AG10803 (cell line): ENCODE measurements around the gene PACSIN1.

Source experiments
- DNase-seq: peaks from one replicate; pipeline ENCODE4 v3.0.0; 2010; ENCODE audit warnings: low read depth
- H3K4me3 ChIP-seq: 2 replicates; pipeline ENCODE4 v1.5.1; 2011; ENCODE audit warnings: mild to moderate bottlenecking, low read length, control low read depth
- CTCF ChIP-seq: conservative IDR thresholded peaks from 2 replicates; pipeline ENCODE4 v1.5.1; 2011; ENCODE audit warnings: mild to moderate bottlenecking, low read length, control low read depth, inconsistent platforms

The PACSIN1 gene

GRCh38 chr6:34514593-34515472, 49.0 kb downstream of the PACSIN1 start:
- TF ChIP-seq CTCF: no peak
- DNase-seq: peak; percentile 28

GRCh38 chr6:34515473-34516387, 49.9 kb downstream of the PACSIN1 start:
- no peak overlapping the region for H3K4me3 ChIP-seq
- no peak for DNase-seq
- no peak for TF ChIP-seq CTCF

More at GRCh38 chr6:34514593-34515472, 49.0 kb downstream of the PACSIN1 start:
- no peak overlapping the region for H3K4me3 ChIP-seq

GRCh38 chr6:34516391-34517324, 50.8 kb downstream of the PACSIN1 start:
- no peak for TF ChIP-seq CTCF
- no peak overlapping the region for H3K4me3 ChIP-seq
- no peak for DNase-seq

- DNase-seq: no peak
- no peak overlapping the region for H3K4me3 ChIP-seq
- TF ChIP-seq CTCF: no peak
These were observed 51.6 kb downstream of the PACSIN1 start for GRCh38 chr6:34517461-34517881.

GRCh38 chr6:34517966-34518365, 52.1 kb downstream of the PACSIN1 start:
- DNase-seq: no peak
- H3K4me3 ChIP-seq: no peak overlapping the region
- TF ChIP-seq CTCF: no peak

- H3K4me3 ChIP-seq: no peak overlapping the region
- DNase-seq: no peak
- TF ChIP-seq CTCF: no peak
These were observed 52.9 kb downstream of the PACSIN1 start for GRCh38 chr6:34518669-34519365.
